GM21423 (cell line): ENCODE results near the gene PSEN1.
"Not testable (repeated sequence)": the region's sequence is repeated elsewhere in the genome, so short reads cannot be mapped to it uniquely, and the experiment has no call there.

Experiments used
- ATAC-seq: cut with Tn5 transposase; IDR thresholded peaks from one replicate; pipeline ENCODE4 v1.9.1; 2021; ENCODE audit warnings: mild to moderate bottlenecking, moderate library complexity; ENCODE audit not compliant: unreplicated experiment

Gene PSEN1

GRCh38 chr14:73162251-73162650 lies 25.9 kb downstream of the PSEN1 start:
- ATAC-seq = no peak

GRCh38 chr14:73166399-73166798 lies 30.1 kb downstream of the PSEN1 start:
- ATAC-seq = no peak

GRCh38 chr14:73167727-73168126 lies 31.4 kb downstream of the PSEN1 start:
- no peak for ATAC-seq

- no peak for ATAC-seq
These were observed 32.0 kb downstream of the PSEN1 start for GRCh38 chr14:73168274-73168673.

- no peak for ATAC-seq
These were observed 32.4 kb downstream of the PSEN1 start for GRCh38 chr14:73168691-73169090.

GRCh38 chr14:73169855-73170254 lies 33.5 kb downstream of the PSEN1 start:
- ATAC-seq = not testable (repeated sequence)

- ATAC-seq = no peak
These were observed 34.4 kb downstream of the PSEN1 start for GRCh38 chr14:73170686-73171085.

- ATAC-seq = no peak
These were observed 36.2 kb downstream of the PSEN1 start for GRCh38 chr14:73172500-73172899.

- no peak for ATAC-seq
These were observed 36.9 kb downstream of the PSEN1 start for GRCh38 chr14:73173092-73173735.

- ATAC-seq = no peak
These were observed 40.4 kb downstream of the PSEN1 start for GRCh38 chr14:73176685-73177084.

GRCh38 chr14:73180385-73180805 lies 44.1 kb downstream of the PSEN1 start:
- no peak for ATAC-seq

GRCh38 chr14:73180969-73181368 lies 44.7 kb downstream of the PSEN1 start:
- not testable (repeated sequence) for ATAC-seq

GRCh38 chr14:73188501-73188911 lies 52.2 kb downstream of the PSEN1 start:
- ATAC-seq = no peak

GRCh38 chr14:73189651-73190050 lies 53.3 kb downstream of the PSEN1 start:
- ATAC-seq = no peak

- no peak for ATAC-seq
These were observed 55.1 kb downstream of the PSEN1 start for GRCh38 chr14:73191441-73191840.

GRCh38 chr14:73194306-73194705 lies 58.0 kb downstream of the PSEN1 start:
- ATAC-seq = not testable (repeated sequence)

GRCh38 chr14:73198253-73198652 lies 61.9 kb downstream of the PSEN1 start:
- no peak for ATAC-seq

- ATAC-seq = no peak
These were observed 67.2 kb downstream of the PSEN1 start for GRCh38 chr14:73203527-73203926.

- no peak for ATAC-seq
These were observed 71.3 kb downstream of the PSEN1 start for GRCh38 chr14:73207615-73208014.

- ATAC-seq = no peak
These were observed 72.1 kb downstream of the PSEN1 start for GRCh38 chr14:73208390-73208789.

GRCh38 chr14:73208846-73209245 lies 72.5 kb downstream of the PSEN1 start:
- no peak for ATAC-seq

- ATAC-seq = no peak
These were observed 73.6 kb downstream of the PSEN1 start for GRCh38 chr14:73209953-73210352.
